H1 (cell line): Measurements from ENCODE around the gene DIP2C. TPM values are rescaled to one million over a fixed set of nuclear protein-coding genes. Genes with fewer than 3 reads are reported as not detected.
A peak's percentile ranks its signal among the peaks of the same experiment; 100 is the strongest.

ENCODE experiments used
- CTCF ChIA-PET: fragments of 300-600 bp; sonication (Branson Sonifier 250); formaldehyde crosslinking; loops from one replicate; lab custom pipeline; 2021; ENCODE audit not compliant: partially characterized antibody; lab: Charles Lee
- POLR2A ChIA-PET: fragments of 300-600 bp; sonication (Branson Sonifier 250); formaldehyde crosslinking; loops from one replicate; lab custom pipeline; 2021; ENCODE audit warnings: inconsistent platforms; ENCODE audit not compliant: partially characterized antibody; lab: Charles Lee
- DNase-seq, 2 experiments: peaks; one replicate each; pipeline versions ENCODE4 v3.0.0 to v3.0.0-alpha.2; 2010 to 2022; ENCODE audit warnings: low spot score in 2 of 2, low read depth in 1 of 2, mixed read lengths in 1 of 2
- FAIRE-seq: peaks from 2 replicates; lab custom pipeline; 2011; peaks lifted over from hg19 to GRCh38; lab: Jason Lieb, UNC
- H2AFZ ChIP-seq: 2 replicates; pipeline ENCODE4 v1.8.1; 2012; ENCODE audit warnings: low read length, inconsistent platforms
- H2AK5ac ChIP-seq: 2 replicates; pipeline ENCODE4 v1.6.1; 2013; ENCODE audit warnings: low read depth, low read length
- H2BK120ac ChIP-seq: replicated peaks from 2 replicates; pipeline ENCODE3; 2013; ENCODE audit warnings: low read depth, low read length, inconsistent platforms
- H2BK12ac ChIP-seq: 2 replicates; pipeline ENCODE4 v1.6.1; 2013; ENCODE audit warnings: low read depth, low read length
- H2BK15ac ChIP-seq: 2 replicates; pipeline ENCODE4 v1.6.1; 2013; ENCODE audit warnings: low read length
- H2BK20ac ChIP-seq: 2 replicates; pipeline ENCODE4 v1.6.1; 2013; ENCODE audit warnings: low read length
- H2BK5ac ChIP-seq: 2 replicates; pipeline ENCODE4 v1.6.1; 2013; ENCODE audit warnings: low read depth, low read length
- H3K14ac ChIP-seq: 2 replicates; pipeline ENCODE4 v1.6.1; 2013; ENCODE audit warnings: inconsistent platforms; ENCODE audit not compliant: insufficient read length
- H3K18ac ChIP-seq: 2 replicates; pipeline ENCODE4 v1.6.1; 2013; ENCODE audit warnings: low read length; ENCODE audit errors: extremely low read depth
- H3K23ac ChIP-seq: 2 replicates; pipeline ENCODE4 v1.6.1; 2013; ENCODE audit warnings: inconsistent platforms; ENCODE audit not compliant: insufficient read length
- H3K23me2 ChIP-seq: 2 replicates; pipeline ENCODE4 v1.6.1; 2013; ENCODE audit warnings: low read depth, low read length
- H3K27ac ChIP-seq: 2 replicates; pipeline ENCODE4 v1.6.1; 2011; ENCODE audit warnings: low read depth, low read length, inconsistent platforms
- H3K27me3 ChIP-seq, 4 experiments: replicated peaks in 1 of 4; 1 replicate in 1 of 4; 2 replicates in 3 of 4; pipeline versions ENCODE4 v1.6.1 to v1.8.1; 2011 to 2013; ENCODE audit warnings: low read length in 3 of 4, mild to moderate bottlenecking in 3 of 4, inconsistent platforms in 2 of 4, mixed read lengths in 2 of 4, moderate library complexity in 1 of 4; ENCODE audit not compliant: control insufficient read depth in 3 of 4, insufficient read depth in 3 of 4; ENCODE audit errors: extremely low read depth in 1 of 4
- H3K36me3 ChIP-seq, 4 experiments: 2 replicates each; pipeline versions ENCODE4 v1.6.1 to v1.8.1; 2011 to 2013; ENCODE audit warnings: mild to moderate bottlenecking in 4 of 4, low read length in 3 of 4, moderate library complexity in 2 of 4, control low read depth in 1 of 4, inconsistent platforms in 1 of 4; ENCODE audit not compliant: insufficient read depth in 4 of 4, control insufficient read depth in 2 of 4
- H3K4ac ChIP-seq: replicated peaks from 2 replicates; pipeline ENCODE3; 2013; ENCODE audit warnings: low read length, low read depth, mixed read lengths, inconsistent platforms; ENCODE audit not compliant: insufficient read length
- H3K4me1 ChIP-seq, 4 experiments: replicated peaks in 1 of 4; 1 replicate in 1 of 4; 2 replicates in 3 of 4; pipeline versions ENCODE4 v1.6.1 to v1.8.1; 2011 to 2013; ENCODE audit warnings: low read length in 3 of 4, inconsistent platforms in 2 of 4, mixed read lengths in 1 of 4; ENCODE audit not compliant: insufficient read depth in 4 of 4, control insufficient read depth in 3 of 4
- H3K4me2 ChIP-seq, 2 experiments: 2 replicates each; pipeline versions ENCODE4 v1.6.1 to v1.8.1; 2011 to 2013; ENCODE audit warnings: low read depth in 2 of 2, low read length in 2 of 2, control low read depth in 1 of 2, inconsistent platforms in 1 of 2, mild to moderate bottlenecking in 1 of 2; ENCODE audit not compliant: insufficient read depth in 1 of 2
- H3K4me3 ChIP-seq, 4 experiments: fragments of 200-600, 300-600 bp in 1 of 4; sonication (generic), shearing (Covaris generic), sonication (Bioruptor Twin) in 1 of 4; 2 replicates each; pipeline versions ENCODE4 v1.5.1 to v1.8.1; 2011 to 2016; ENCODE audit warnings: low read length in 4 of 4, low read depth in 3 of 4, control low read depth in 2 of 4, inconsistent platforms in 2 of 4, mild to moderate bottlenecking in 2 of 4, mixed read lengths in 1 of 4, moderate library complexity in 1 of 4; ENCODE audit not compliant: insufficient read depth in 2 of 4; ENCODE audit errors: extremely low read depth in 1 of 4
- H3K56ac ChIP-seq: replicated peaks from 2 replicates; pipeline ENCODE3; 2013; ENCODE audit warnings: low read depth, mild to moderate bottlenecking, mixed read lengths, low read length, inconsistent platforms; ENCODE audit not compliant: insufficient read length
- H3K79me1 ChIP-seq: 2 replicates; pipeline ENCODE4 v1.6.1; 2013; ENCODE audit warnings: low read depth, low read length, control low read depth
- H3K79me2 ChIP-seq, 2 experiments: 2 replicates each; pipeline versions ENCODE4 v1.6.1 to v1.8.1; 2012 to 2013; ENCODE audit warnings: low read length in 2 of 2, mild to moderate bottlenecking in 2 of 2, inconsistent platforms in 1 of 2; ENCODE audit not compliant: insufficient read depth in 2 of 2, control insufficient read depth in 1 of 2
- H3K9ac ChIP-seq, 4 experiments: replicated peaks in 1 of 4; 1 replicate in 1 of 4; 2 replicates in 3 of 4; pipeline versions ENCODE4 v1.6.1 to v1.8.1; 2011 to 2013; ENCODE audit warnings: low read depth in 3 of 4, low read length in 3 of 4, control low read depth in 2 of 4, mild to moderate bottlenecking in 2 of 4, moderate library complexity in 2 of 4, inconsistent platforms in 1 of 4; ENCODE audit errors: extremely low read depth in 1 of 4
- H3K9me3 ChIP-seq, 2 experiments: 2 replicates each; pipeline versions ENCODE4 v1.6.1 to v1.8.1; 2012 to 2013; ENCODE audit warnings: mild to moderate bottlenecking in 2 of 2, moderate library complexity in 2 of 2, control low read depth in 1 of 2, inconsistent platforms in 1 of 2, low read depth in 1 of 2, low read length in 1 of 2, mixed read lengths in 1 of 2; ENCODE audit not compliant: insufficient read depth in 2 of 2
- H4K20me1 ChIP-seq, 2 experiments: replicated peaks in 1 of 2; 2 replicates each; pipeline versions ENCODE3 to v1.8.1; 2011 to 2013; ENCODE audit warnings: inconsistent platforms in 2 of 2, low read length in 2 of 2, mild to moderate bottlenecking in 1 of 2; ENCODE audit not compliant: insufficient read depth in 2 of 2, control insufficient read depth in 1 of 2
- H4K5ac ChIP-seq: 2 replicates; pipeline ENCODE4 v1.6.1; 2013; ENCODE audit warnings: low read length, low read depth, mixed read lengths, inconsistent platforms; ENCODE audit not compliant: insufficient read length
- H4K8ac ChIP-seq: 2 replicates; pipeline ENCODE4 v1.8.0; 2013; ENCODE audit warnings: mild to moderate bottlenecking, moderate library complexity, low read length, inconsistent platforms; ENCODE audit not compliant: insufficient read depth; ENCODE audit errors: extremely low read depth
- H4K91ac ChIP-seq: replicated peaks from 2 replicates; pipeline ENCODE3; 2013; ENCODE audit warnings: low read length, mixed read lengths, inconsistent platforms; ENCODE audit not compliant: insufficient read length
- CREB1 ChIP-seq: IDR thresholded peaks from 2 replicates; pipeline ENCODE4 v1.6.1; 2012; ENCODE audit warnings: inconsistent platforms
- EGR1 ChIP-seq: IDR thresholded peaks from 2 replicates; pipeline ENCODE4 v1.6.1; 2011; ENCODE audit warnings: low read depth, low read length, borderline replicate concordance
- SP2 ChIP-seq: IDR thresholded peaks from 2 replicates; pipeline ENCODE4 v1.6.1; 2012; ENCODE audit warnings: mild to moderate bottlenecking, low read length, inconsistent platforms
- WGBS, 2 experiments: shearing (Covaris generic) in 1 of 2; methylation state at CpG; one replicate each; pipeline versions ENCODE4 v1.1.6 to v1.1.7; 2013 to 2015; ENCODE audit warnings: low lambda C conversion rate in 2 of 2, mixed read lengths in 2 of 2, inconsistent platforms in 1 of 2, low coverage in 1 of 2, missing lambda C conversion rate in 1 of 2; ENCODE audit not compliant: insufficient replicate concordance in 2 of 2, insufficient coverage in 1 of 2, insufficient read length in 1 of 2; ENCODE audit errors: extremely low coverage in 1 of 2, missing lambda C conversion rate in 1 of 2; 5-methylcytosine and 5-hydroxymethylcytosine counted together
- polyA plus RNA-seq, 7 experiments: library from polyadenylated mRNA; depleted of rRNA in 3 of 7; stranded (reverse) in 5 of 7; unstranded in 2 of 7; fragments of >200 nt in 5 of 7; fragments of 200-250 nt in 2 of 7; gene quantifications; 1 replicate in 5 of 7; 2 replicates in 1 of 7; 4 replicates in 1 of 7; pipeline versions ENCODE4 v1.2.1 to v1.2.3, GENCODE V29; 2011 to 2013; ENCODE audit warnings: missing spikeins in 2 of 7, mixed read lengths in 2 of 7
- total RNA-seq: library from RNA; stranded (reverse); fragmentation: NEBNext Ultra II Directional; extraction: Animal tissue kit (Norgen Biotek cat#: 25700); gene quantifications from 2 replicates; pipeline ENCODE4 v1.2.1, GENCODE V29; 2021

Gene DIP2C
- total and polyA plus RNA-seq, 2 of the 8 experiments (the other 6 are each of a cell fraction or from before 2014, with no cell fraction given), result 3.8 to 9.3 TPM

GRCh38 chr10:683448-684071 lies 5.9 kb downstream of the DIP2C start:
- H2AK5ac ChIP-seq, result no peak overlapping the region
- H3K9me3 ChIP-seq, result no peaks in the 10 kb centered on the region
- peak overlapping the region in 1 of 4 experiments; percentile 14; a peak in 1 of 8 replicates for H3K4me3 ChIP-seq
- WGBS, 2 experiments, result 88% methylated on average over 23 of the region's 23 CpGs; no CpG with 5 or more reads in 1 of the 2 experiments
- peaks cover 0 to 7% (median under 1%) of the 10 kb centered on the region in 4 experiments; a peak in 2 of 7 replicates for H3K4me1 ChIP-seq
- H3K56ac ChIP-seq, result no peak overlapping the region
- no peak overlapping the region for H3K4ac ChIP-seq
- CTCF ChIA-PET, result interaction anchor here (0.7 to 1.4 kb wide), 4 partner anchors 9 to 397 kb away, joined by 3 to 4 read pairs (median 4); no protein-coding TSS in a partner anchor
- TF ChIP-seq SP2, result no peak
- no peak for TF ChIP-seq EGR1
- peak; percentile 61; the same call in 1 of the 2 replicates for TF ChIP-seq CREB1
- FAIRE-seq (no peak), DNase-seq (no peak)
- H3K4me2 ChIP-seq, result peak overlapping the region in 1 of 2 experiments; percentile 43; a peak in 1 of 4 replicates
- no peak overlapping the region; the same call in 1 of the 2 replicates for H2BK5ac ChIP-seq
- no peaks in the 10 kb centered on the region for H3K36me3 ChIP-seq
- no peak overlapping the region for H3K18ac ChIP-seq
- POLR2A ChIA-PET, result no interaction called here
- peaks cover 0 to 58% of the 10 kb centered on the region in 2 experiments; a peak in 2 of 4 replicates for H3K79me2 ChIP-seq
- H4K8ac ChIP-seq, result no peak overlapping the region
- H3K27me3 ChIP-seq, result peaks cover 0 to 2% (median 0%) of the 10 kb centered on the region in 4 experiments; a peak in 1 of 7 replicates
- peaks cover 16% of the 10 kb centered on the region for H3K79me1 ChIP-seq
- H3K9ac ChIP-seq, result no peak overlapping the region
- no peak overlapping the region for H2BK12ac ChIP-seq
- H4K5ac ChIP-seq, result no peak overlapping the region
- H2BK120ac ChIP-seq, result no peak overlapping the region
- no peak overlapping the region for H4K91ac ChIP-seq
- no peak overlapping the region for H2BK20ac ChIP-seq
- no peak overlapping the region for H2BK15ac ChIP-seq
- no peak overlapping the region for H3K23ac ChIP-seq
- H2AFZ ChIP-seq, result no peak overlapping the region
- no peak overlapping the region for H3K27ac ChIP-seq
- peaks cover 1% of the 10 kb centered on the region; the same call in 1 of the 2 replicates for H3K23me2 ChIP-seq
- peaks cover 14 to 28% of the 10 kb centered on the region in 2 experiments for H4K20me1 ChIP-seq
- H3K14ac ChIP-seq, result no peak overlapping the region
